Prostate gland (tissue), 2 donors: ENCODE data around the gene SAMD8. TPM values are rescaled to one million over a fixed set of nuclear protein-coding genes. Genes with fewer than 3 reads are reported as not detected.
A peak's percentile ranks its signal among the peaks of the same experiment; 100 is the strongest.

Experiments
- DNase-seq: peaks from one replicate; pipeline ENCODE4 v3.0.0-alpha.2; 2019; ENCODE audit warnings: low spot score
- H3K27ac ChIP-seq, 2 donors: fragments of 200-600 bp; sonication (generic); 2 replicates each; pipeline ENCODE4 v1.5.1; 2017 to 2019
- H3K27me3 ChIP-seq: fragments of 200-600 bp; sonication (generic); replicated peaks from 2 replicates; pipeline ENCODE4 v1.5.1; 2019; ENCODE audit not compliant: insufficient read depth
- H3K36me3 ChIP-seq, 2 donors: fragments of 200-600 bp; sonication (generic); 1 replicate in 1 of 2; 2 replicates in 1 of 2; pipeline versions ENCODE4 v1.5.1 to v1.8.1; 2017 to 2019
- H3K4me1 ChIP-seq: fragments of 200-600 bp; sonication (generic); replicated peaks from 2 replicates; pipeline ENCODE4 v1.5.1; 2019
- H3K4me3 ChIP-seq, 2 donors: fragments of 200-600 bp; sonication (generic); 2 replicates each; pipeline ENCODE4 v1.5.1; 2017 to 2019
- H3K9me3 ChIP-seq: fragments of 200-600 bp; sonication (generic); 2 replicates; pipeline ENCODE4 v1.5.1; 2017
- CTCF ChIP-seq, 4 experiments: fragments of 200-600 bp in 2 of 4; fragments of 450-650 bp in 2 of 4; sonication (generic) in 2 of 4; IDR thresholded peaks; 1 replicate in 3 of 4; 2 replicates in 1 of 4; pipeline ENCODE4 v1.5.1; 2016 to 2019; ENCODE audit warnings: antibody characterized with exemption in 4 of 4, mild to moderate bottlenecking in 2 of 4, moderate library complexity in 2 of 4
- POLR2A ChIP-seq: fragments of 450-650 bp; IDR thresholded peaks from one replicate; pipeline ENCODE4 v1.6.1; 2016; ENCODE audit warnings: antibody characterized with exemption, mild to moderate bottlenecking
- POLR2AphosphoS5 ChIP-seq: sonication (generic); formaldehyde crosslinking; IDR thresholded peaks from one replicate; pipeline ENCODE4 v1.6.1; 2017; ENCODE audit warnings: antibody characterized with exemption
- WGBS: methylation state at CpG from one replicate; pipeline ENCODE4 v1.1.5; 2018; 5-methylcytosine and 5-hydroxymethylcytosine counted together
- intact Hi-C: fragments of 100-400 bp; cut with DNase I; formaldehyde crosslinking; loops from one replicate; pipeline ENCODE4 v1.14.2; 2022
- total RNA-seq, 2 donors: library from RNA; depleted of rRNA; stranded (reverse); fragments of >200 nt; gene quantifications; one replicate each; pipeline ENCODE4 v1.1.0, GENCODE V29; 2016

Gene SAMD8
- total RNA-seq, 2 donors from 2014 or later = 18.8 to 41.5 TPM

DNA sequence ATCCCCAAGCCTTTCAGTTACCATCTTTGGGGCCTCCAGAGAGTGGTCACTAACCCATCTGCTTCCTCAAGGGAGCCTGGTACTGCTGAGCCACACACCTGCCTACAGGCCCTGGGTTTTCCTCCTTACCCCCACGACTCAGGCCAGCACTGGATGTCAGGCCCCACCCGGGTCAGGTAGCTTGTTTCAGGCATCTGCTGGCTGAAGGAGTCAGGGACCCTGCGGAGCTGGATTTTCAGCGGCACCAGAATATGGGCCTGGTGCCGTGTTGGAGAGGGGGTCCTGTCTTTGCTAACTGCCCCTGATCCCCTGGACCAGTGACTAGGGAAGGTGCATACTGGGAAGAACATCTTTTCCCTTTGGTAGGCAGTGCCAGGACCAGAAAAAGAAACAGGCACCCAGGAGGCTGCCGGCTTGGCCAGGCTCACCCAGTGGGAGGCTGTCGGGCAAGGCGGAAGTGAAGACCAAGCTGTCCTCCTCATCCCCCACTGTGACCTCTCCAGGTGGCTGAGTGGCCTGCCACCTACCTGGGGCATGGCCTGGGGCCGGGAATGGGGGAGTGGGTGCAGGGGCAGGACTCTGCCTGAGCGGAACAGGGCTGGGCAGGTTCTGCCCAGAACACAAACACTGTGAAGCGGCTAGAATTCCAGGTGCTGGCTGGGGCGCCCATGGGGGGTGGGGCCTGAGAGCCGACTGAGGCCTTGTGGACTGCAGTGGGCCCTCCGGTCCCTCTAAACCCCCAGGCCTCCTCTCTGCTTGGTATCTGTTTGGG, 12.4 kb upstream of the SAMD8 start:
- Histone ChIP-seq H3K4me3 (no peak overlapping the region), H3K27ac (no peak overlapping the region), H3K4me1 (no peaks in the 10 kb centered on the region), H3K27me3 (no peaks in the 10 kb centered on the region), H3K36me3 (no peaks in the 10 kb centered on the region), H3K9me3 (no peaks in the 10 kb centered on the region)
- intact Hi-C loops = loop anchor here (5.0 kb wide), 1 partner anchor 77 kb away; no protein-coding TSS in a partner anchor
- DNase-seq = no peak
- TF ChIP-seq CTCF (IDR thresholded peaks at IDR 0.05) (no peak), POLR2A (no peak), POLR2AphosphoS5 (no peak)
- WGBS = 79% methylated on average over 14 of the region's 14 CpGs

GRCh38 chr10:75099952-75100763, 11.3 kb upstream of the SAMD8 start:
- H3K27me3 ChIP-seq = no peaks in the 10 kb centered on the region
- intact Hi-C loops = loop anchor here (5.0 kb wide), 2 partner anchors 78 to 833 kb away; no protein-coding TSS in a partner anchor
- no peaks in the 10 kb centered on the region for H3K4me1 ChIP-seq
- peak; percentile 9 for TF ChIP-seq POLR2AphosphoS5
- TF ChIP-seq POLR2A = no peak
- TF ChIP-seq CTCF (IDR thresholded peaks at IDR 0.05) = peak; percentile 94 to 98 (median 96)
- H3K9me3 ChIP-seq = no peaks in the 10 kb centered on the region
- DNase-seq = peak; percentile 66
- H3K4me3 ChIP-seq = no peak overlapping the region
- H3K36me3 ChIP-seq = no peaks in the 10 kb centered on the region
- 32% methylated on average over 15 of the region's 18 CpGs for WGBS
- no peak overlapping the region for H3K27ac ChIP-seq

DNA sequence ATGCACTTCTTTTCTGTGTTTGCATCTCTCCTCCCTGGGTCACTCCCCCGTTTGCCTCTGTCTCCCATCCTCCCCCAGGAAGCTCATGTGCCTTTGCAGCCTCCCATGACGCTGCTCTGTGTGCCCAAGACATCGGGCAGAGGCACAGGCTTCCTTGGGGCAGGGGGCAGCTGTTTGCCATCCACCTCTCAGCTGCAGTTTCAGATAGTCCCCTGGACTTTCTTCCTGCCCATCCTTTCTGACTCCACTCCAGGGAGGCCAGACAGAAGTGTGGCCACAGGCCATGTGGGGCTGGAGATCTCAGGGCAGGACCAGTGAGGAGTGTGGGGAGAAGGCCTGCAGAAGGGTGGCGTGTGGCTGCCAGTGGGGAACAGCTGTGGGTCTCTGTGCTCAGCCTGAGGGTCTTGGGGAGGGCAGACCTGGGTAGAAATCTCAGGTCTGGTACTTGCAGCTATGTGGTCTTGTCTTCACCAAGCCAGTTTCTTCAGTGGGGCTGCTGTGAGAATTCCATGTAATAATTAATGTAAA, 10.6 kb upstream of the SAMD8 start:
- intact Hi-C loops = loop anchor here (5.0 kb wide), 1 partner anchor 834 kb away; no protein-coding TSS in a partner anchor
- TF ChIP-seq POLR2AphosphoS5 = no peak
- TF ChIP-seq CTCF (IDR thresholded peaks at IDR 0.05) = no peak
- no peak for TF ChIP-seq POLR2A
- WGBS = 75% methylated on average over 4 of the region's 4 CpGs
- Histone ChIP-seq H3K9me3 (no peaks in the 10 kb centered on the region), H3K4me1 (no peaks in the 10 kb centered on the region), H3K27ac (no peak overlapping the region), H3K4me3 (no peak overlapping the region), H3K27me3 (no peaks in the 10 kb centered on the region), H3K36me3 (no peaks in the 10 kb centered on the region)
- DNase-seq = no peak

DNA sequence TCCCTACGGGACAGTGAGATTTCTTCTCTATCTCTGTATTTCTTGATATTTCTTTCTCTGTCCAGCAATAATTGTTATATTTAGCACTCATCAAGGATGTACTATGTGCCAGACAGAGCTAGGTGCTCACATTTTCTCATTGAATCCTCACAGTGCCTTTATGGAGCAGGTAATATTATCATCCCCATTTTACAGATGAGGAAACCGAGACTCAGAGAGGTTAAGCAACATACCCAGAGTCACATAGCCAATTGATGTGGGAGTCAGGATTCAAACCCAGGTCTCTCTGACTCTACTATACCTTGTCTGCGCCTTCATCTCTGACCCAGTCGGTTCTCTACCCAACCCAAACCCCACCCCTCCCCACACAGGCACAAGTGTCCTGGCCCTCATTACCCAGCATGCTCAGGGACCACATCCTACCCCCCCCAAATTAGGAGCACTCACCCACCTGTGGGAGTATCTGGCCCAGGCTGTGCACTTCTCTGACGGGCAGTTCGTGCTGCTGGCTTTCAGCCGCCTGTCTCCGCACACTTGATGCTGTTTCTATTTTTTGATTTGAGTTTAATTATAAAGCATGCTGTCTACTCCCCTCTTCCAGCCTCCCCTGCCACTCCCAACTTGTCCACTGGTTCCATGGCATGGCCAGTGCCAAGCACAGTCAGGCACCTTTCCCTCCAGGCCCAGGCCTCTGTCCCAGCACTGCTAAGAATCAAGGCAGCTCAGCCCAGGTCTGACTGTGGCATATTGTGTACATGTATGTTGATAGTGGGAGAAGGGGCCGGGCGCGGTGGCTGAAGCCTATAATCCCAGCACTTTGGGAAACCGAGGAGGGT, 9.8 kb upstream of the SAMD8 start:
- H3K36me3 ChIP-seq = no peaks in the 10 kb centered on the region
- 95% methylated on average over 12 of the region's 12 CpGs for WGBS
- DNase-seq = no peak
- H3K4me1 ChIP-seq = no peaks in the 10 kb centered on the region
- no peaks in the 10 kb centered on the region for H3K9me3 ChIP-seq
- H3K27me3 ChIP-seq = no peaks in the 10 kb centered on the region
- intact Hi-C loops = loop anchor here (5.0 kb wide), 1 partner anchor 834 kb away; no protein-coding TSS in a partner anchor
- H3K4me3 ChIP-seq = no peak overlapping the region
- no peak overlapping the region for H3K27ac ChIP-seq
- TF ChIP-seq POLR2A (no peak), CTCF (IDR thresholded peaks at IDR 0.05) (no peak), POLR2AphosphoS5 (no peak)
